Osteocyte (in vitro differentiated cells): Measurements from ENCODE around the gene MAP3K10. TPM values are rescaled to one million over a fixed set of nuclear protein-coding genes. Genes with fewer than 3 reads are reported as not detected.

Experiments
- DNase-seq: peaks from one replicate; pipeline ENCODE4 v3.0.0; 2021; ENCODE audit warnings: mixed read lengths; ENCODE audit not compliant: unreplicated experiment; ENCODE audit errors: extremely low spot score
- H3K27ac Mint-ChIP-seq: one replicate; pipeline ENCODE4 v1.8.0; 2021; ENCODE audit warnings: mild to moderate bottlenecking, mixed read lengths; ENCODE audit not compliant: unreplicated experiment
- H3K27me3 Mint-ChIP-seq: one replicate; pipeline ENCODE4 v1.8.0; 2021; ENCODE audit warnings: mixed read lengths; ENCODE audit not compliant: unreplicated experiment
- H3K36me3 Mint-ChIP-seq: one replicate; pipeline ENCODE4 v1.8.0; 2021; ENCODE audit warnings: mixed read lengths; ENCODE audit not compliant: unreplicated experiment
- H3K4me1 Mint-ChIP-seq: one replicate; pipeline ENCODE4 v1.8.0; 2021; ENCODE audit warnings: mixed read lengths; ENCODE audit not compliant: unreplicated experiment
- H3K4me3 Mint-ChIP-seq: one replicate; pipeline ENCODE4 v1.8.0; 2021; ENCODE audit warnings: mild to moderate bottlenecking, moderate library complexity, mixed read lengths; ENCODE audit not compliant: unreplicated experiment
- H3K9me3 Mint-ChIP-seq: one replicate; pipeline ENCODE4 v1.8.0; 2021; ENCODE audit warnings: mixed read lengths; ENCODE audit not compliant: unreplicated experiment
- total RNA-seq: library from RNA; stranded (reverse); gene quantifications from 2 replicates; pipeline ENCODE4 v1.2.1, GENCODE V29; 2021
- TF ChIP-seq, protein P1 (sequence below): fragments of 200-600 bp; sonication (generic); IDR thresholded peaks from 2 replicates; pipeline ENCODE4 v1.5.0; 2021; ENCODE audit warnings: antibody characterized with exemption, mild to moderate bottlenecking, moderate library complexity

Gene MAP3K10
- total RNA-seq, 1 donor from 2014 or later, result 24.2 TPM

DNA sequence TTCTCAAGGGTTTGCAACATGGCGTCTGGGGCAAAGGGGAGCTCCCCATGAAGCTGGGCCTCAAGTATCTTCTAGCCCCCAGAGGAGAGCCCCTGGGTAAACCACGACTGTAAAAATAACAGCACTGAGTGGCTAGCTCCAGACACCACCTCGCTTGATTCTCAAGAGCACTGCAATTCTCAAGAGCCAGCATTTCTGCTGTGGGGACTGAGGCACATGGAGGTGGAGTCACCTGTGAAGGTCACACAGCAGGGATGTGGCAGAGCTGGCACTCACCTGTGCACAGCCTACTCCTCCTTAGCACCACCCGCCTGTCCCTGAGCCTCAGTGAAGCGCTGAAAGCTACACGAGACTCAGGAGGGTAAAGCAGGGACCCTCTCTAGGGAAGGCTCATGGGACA lies 56.0 kb downstream of the MAP3K10 start:
- H3K27ac Mint-ChIP-seq, result no peak overlapping the region
- DNase-seq, result no peak
- peaks cover 15% of the 10 kb centered on the region for H3K36me3 Mint-ChIP-seq
- TF ChIP-seq, protein P1, sequence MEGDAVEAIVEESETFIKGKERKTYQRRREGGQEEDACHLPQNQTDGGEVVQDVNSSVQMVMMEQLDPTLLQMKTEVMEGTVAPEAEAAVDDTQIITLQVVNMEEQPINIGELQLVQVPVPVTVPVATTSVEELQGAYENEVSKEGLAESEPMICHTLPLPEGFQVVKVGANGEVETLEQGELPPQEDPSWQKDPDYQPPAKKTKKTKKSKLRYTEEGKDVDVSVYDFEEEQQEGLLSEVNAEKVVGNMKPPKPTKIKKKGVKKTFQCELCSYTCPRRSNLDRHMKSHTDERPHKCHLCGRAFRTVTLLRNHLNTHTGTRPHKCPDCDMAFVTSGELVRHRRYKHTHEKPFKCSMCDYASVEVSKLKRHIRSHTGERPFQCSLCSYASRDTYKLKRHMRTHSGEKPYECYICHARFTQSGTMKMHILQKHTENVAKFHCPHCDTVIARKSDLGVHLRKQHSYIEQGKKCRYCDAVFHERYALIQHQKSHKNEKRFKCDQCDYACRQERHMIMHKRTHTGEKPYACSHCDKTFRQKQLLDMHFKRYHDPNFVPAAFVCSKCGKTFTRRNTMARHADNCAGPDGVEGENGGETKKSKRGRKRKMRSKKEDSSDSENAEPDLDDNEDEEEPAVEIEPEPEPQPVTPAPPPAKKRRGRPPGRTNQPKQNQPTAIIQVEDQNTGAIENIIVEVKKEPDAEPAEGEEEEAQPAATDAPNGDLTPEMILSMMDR, result no peak
- H3K4me1 Mint-ChIP-seq, result peaks cover 29% of the 10 kb centered on the region
- no peaks in the 10 kb centered on the region for H3K27me3 Mint-ChIP-seq
- H3K4me3 Mint-ChIP-seq, result no peak overlapping the region
- H3K9me3 Mint-ChIP-seq, result no peaks in the 10 kb centered on the region

- Mint-ChIP-seq H3K27me3 (no peaks in the 10 kb centered on the region), H3K36me3 (peaks cover 20% of the 10 kb centered on the region), H3K27ac (no peak overlapping the region), H3K4me1 (peaks cover 35% of the 10 kb centered on the region), H3K9me3 (no peaks in the 10 kb centered on the region), H3K4me3 (no peak overlapping the region)
- TF ChIP-seq, protein P1, result no peak
- no peak for DNase-seq
Observed at GRCh38 chr19:40247735-40248262, 56.6 kb downstream of the MAP3K10 start.

DNA sequence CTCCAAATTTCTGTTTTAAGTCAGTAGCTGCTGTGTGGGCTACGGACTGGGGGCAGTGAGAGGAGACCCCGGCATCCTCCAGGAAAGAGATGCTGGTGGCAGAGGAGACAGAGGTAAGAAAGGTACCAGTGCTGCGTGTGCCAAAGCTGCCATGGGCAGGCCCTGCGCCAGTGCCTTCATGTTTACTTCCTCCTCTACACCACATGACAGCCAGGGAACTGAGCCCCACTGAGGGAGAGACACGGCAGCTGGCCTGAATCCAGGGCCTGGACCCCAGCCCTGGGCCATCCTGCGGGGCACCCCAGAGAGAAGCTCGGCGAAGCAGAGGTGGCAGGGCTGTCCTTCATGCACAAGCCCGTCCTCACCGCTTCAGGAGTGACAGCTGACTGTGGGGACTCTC lies 58.0 kb downstream of the MAP3K10 start:
- Mint-ChIP-seq H3K27me3 (no peaks in the 10 kb centered on the region), H3K4me3 (no peak overlapping the region), H3K9me3 (no peaks in the 10 kb centered on the region), H3K4me1 (peaks cover 47% of the 10 kb centered on the region), H3K27ac (no peak overlapping the region), H3K36me3 (peaks cover 26% of the 10 kb centered on the region)
- no peak for DNase-seq
- TF ChIP-seq, protein P1, result no peak

- Mint-ChIP-seq H3K27ac (peak overlapping the region; percentile 39), H3K9me3 (no peaks in the 10 kb centered on the region), H3K4me1 (peaks cover 42% of the 10 kb centered on the region), H3K36me3 (peaks cover 25% of the 10 kb centered on the region), H3K27me3 (no peaks in the 10 kb centered on the region), H3K4me3 (no peak overlapping the region)
- no peak for DNase-seq
- TF ChIP-seq, protein P1, result no peak
Observed at GRCh38 chr19:40249781-40250180, 58.6 kb downstream of the MAP3K10 start.

- TF ChIP-seq, protein P1, result no peak
- peaks cover 38% of the 10 kb centered on the region for H3K4me1 Mint-ChIP-seq
- H3K27me3 Mint-ChIP-seq, result no peaks in the 10 kb centered on the region
- H3K9me3 Mint-ChIP-seq, result no peaks in the 10 kb centered on the region
- H3K36me3 Mint-ChIP-seq, result peaks cover 39% of the 10 kb centered on the region
- no peak for DNase-seq
- no peak overlapping the region for H3K4me3 Mint-ChIP-seq
- H3K27ac Mint-ChIP-seq, result no peak overlapping the region
Observed at GRCh38 chr19:40251244-40251643, 60.0 kb downstream of the MAP3K10 start.
